MV-4-11 (cell line): ENCODE results near the gene POLR3B.
"Not testable (repeated sequence)": the region's sequence is repeated elsewhere in the genome, so short reads cannot be mapped to it uniquely, and the experiment has no call there.

Experiments used
- DNase-seq: peaks from one replicate; lab custom pipeline; 2025; lab: John Stamatoyannopoulos, UW

The POLR3B gene

GRCh38 chr12:106342397-106343213, 14.9 kb upstream of the POLR3B start:
- DNase-seq: no peak

GRCh38 chr12:106343214-106343528, 14.4 kb upstream of the POLR3B start:
- DNase-seq: no peak

GRCh38 chr12:106344131-106344530, 13.4 kb upstream of the POLR3B start:
- no peak for DNase-seq

- DNase-seq: no peak
Observed at GRCh38 chr12:106345746-106346145, 11.8 kb upstream of the POLR3B start.

GRCh38 chr12:106348411-106348810, 9.1 kb upstream of the POLR3B start:
- no peak for DNase-seq

GRCh38 chr12:106353175-106353574, 4.4 kb upstream of the POLR3B start:
- no peak for DNase-seq

- peak; percentile 80 for DNase-seq
Observed at GRCh38 chr12:106358396-106359241, 1.1 kb downstream of the POLR3B start.

- no peak for DNase-seq
Observed at GRCh38 chr12:106359646-106360399, 2.3 kb downstream of the POLR3B start.

- DNase-seq: no peak
Observed at GRCh38 chr12:106360400-106360994, 2.9 kb downstream of the POLR3B start.

GRCh38 chr12:106362971-106363370, 5.4 kb downstream of the POLR3B start:
- no peak for DNase-seq

GRCh38 chr12:106364261-106364660, 6.7 kb downstream of the POLR3B start:
- no peak for DNase-seq

- no peak for DNase-seq
Observed at GRCh38 chr12:106369624-106370346, 12.2 kb downstream of the POLR3B start.

- no peak for DNase-seq
Observed at GRCh38 chr12:106378788-106379187, 21.2 kb downstream of the POLR3B start.

GRCh38 chr12:106380954-106381353, 23.4 kb downstream of the POLR3B start:
- no peak for DNase-seq

GRCh38 chr12:106381866-106382265, 24.3 kb downstream of the POLR3B start:
- DNase-seq: not testable (repeated sequence)

- peak; percentile 6 for DNase-seq
Observed at GRCh38 chr12:106386813-106387535, 29.4 kb downstream of the POLR3B start.

GRCh38 chr12:106387848-106388377, 30.4 kb downstream of the POLR3B start:
- no peak for DNase-seq

GRCh38 chr12:106389151-106389550, 31.6 kb downstream of the POLR3B start:
- no peak for DNase-seq

GRCh38 chr12:106392759-106393158, 35.2 kb downstream of the POLR3B start:
- no peak for DNase-seq

- no peak for DNase-seq
Observed at GRCh38 chr12:106409878-106410277, 52.3 kb downstream of the POLR3B start.
